ENCODE data around the gene SHANK3.

SHANK3 gene

GRCh38 chr22:50701076-50701419 lies 28.4 kb downstream of the SHANK3 start:
- no peak for TF ChIP-seq CTCF (IDR thresholded peaks at IDR 0.05; ENCODE audit: control insufficient read depth, extremely low read depth, insufficient read depth)
- DNase-seq (ENCODE audit: low read depth), result no peak
- H3K4me3 ChIP-seq (ENCODE audit: low read depth, low read length), result no peak overlapping the region

DNA sequence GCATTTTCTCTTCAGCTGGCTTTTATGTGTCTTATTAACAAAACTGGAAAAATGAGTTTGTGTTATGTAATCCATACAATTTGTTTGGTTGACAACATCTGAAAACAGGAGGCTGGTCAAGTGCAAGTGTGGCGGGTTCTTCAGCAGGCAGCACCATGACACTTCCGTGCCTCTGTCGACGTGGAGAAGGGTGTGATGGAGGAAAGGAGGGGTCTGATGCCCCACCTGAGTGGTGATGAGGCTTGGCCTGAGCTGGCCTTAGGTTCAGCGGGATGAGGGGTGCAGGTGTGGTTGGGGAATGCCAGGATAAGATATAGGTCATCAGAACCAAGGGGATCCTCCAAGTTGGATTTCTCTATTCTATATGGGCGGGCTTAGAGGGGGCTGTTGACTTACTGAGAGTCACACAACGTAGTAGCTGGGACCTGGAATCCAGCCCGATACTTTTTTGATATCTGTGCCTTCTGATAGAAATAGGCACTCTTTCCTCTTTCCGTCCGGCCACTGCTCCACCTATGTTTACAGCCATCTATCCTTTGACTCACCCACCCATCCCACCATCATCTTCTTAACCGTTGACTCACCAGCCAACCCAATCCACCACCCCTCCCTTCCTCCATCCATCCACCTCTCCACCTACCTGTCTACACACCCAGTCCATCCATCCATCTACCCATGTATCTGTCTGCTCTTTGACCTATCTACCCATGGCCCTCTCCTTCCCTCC lies 29.0 kb downstream of the SHANK3 start:
- no peak overlapping the region for H3K4me3 ChIP-seq (ENCODE audit: low read depth, low read length)
- no peak for TF ChIP-seq CTCF (IDR thresholded peaks at IDR 0.05; ENCODE audit: control insufficient read depth, extremely low read depth, insufficient read depth)
- DNase-seq (ENCODE audit: low read depth), result no peak

GRCh38 chr22:50702261-50702671 lies 29.6 kb downstream of the SHANK3 start:
- H3K4me3 ChIP-seq (ENCODE audit: low read depth, low read length), result no peak overlapping the region
- no peak for DNase-seq (ENCODE audit: low read depth)
- TF ChIP-seq CTCF (IDR thresholded peaks at IDR 0.05; ENCODE audit: control insufficient read depth, extremely low read depth, insufficient read depth), result no peak

GRCh38 chr22:50702821-50703725 lies 30.4 kb downstream of the SHANK3 start:
- H3K4me3 ChIP-seq (ENCODE audit: low read depth, low read length), result no peak overlapping the region
- TF ChIP-seq CTCF (IDR thresholded peaks at IDR 0.05; ENCODE audit: control insufficient read depth, extremely low read depth, insufficient read depth), result no peak
- DNase-seq (ENCODE audit: low read depth), result no peak

GRCh38 chr22:50703726-50704509 lies 31.3 kb downstream of the SHANK3 start:
- no peak for TF ChIP-seq CTCF (IDR thresholded peaks at IDR 0.05; ENCODE audit: control insufficient read depth, extremely low read depth, insufficient read depth)
- DNase-seq (ENCODE audit: low read depth), result no peak
- no peak overlapping the region for H3K4me3 ChIP-seq (ENCODE audit: low read depth, low read length)

DNA sequence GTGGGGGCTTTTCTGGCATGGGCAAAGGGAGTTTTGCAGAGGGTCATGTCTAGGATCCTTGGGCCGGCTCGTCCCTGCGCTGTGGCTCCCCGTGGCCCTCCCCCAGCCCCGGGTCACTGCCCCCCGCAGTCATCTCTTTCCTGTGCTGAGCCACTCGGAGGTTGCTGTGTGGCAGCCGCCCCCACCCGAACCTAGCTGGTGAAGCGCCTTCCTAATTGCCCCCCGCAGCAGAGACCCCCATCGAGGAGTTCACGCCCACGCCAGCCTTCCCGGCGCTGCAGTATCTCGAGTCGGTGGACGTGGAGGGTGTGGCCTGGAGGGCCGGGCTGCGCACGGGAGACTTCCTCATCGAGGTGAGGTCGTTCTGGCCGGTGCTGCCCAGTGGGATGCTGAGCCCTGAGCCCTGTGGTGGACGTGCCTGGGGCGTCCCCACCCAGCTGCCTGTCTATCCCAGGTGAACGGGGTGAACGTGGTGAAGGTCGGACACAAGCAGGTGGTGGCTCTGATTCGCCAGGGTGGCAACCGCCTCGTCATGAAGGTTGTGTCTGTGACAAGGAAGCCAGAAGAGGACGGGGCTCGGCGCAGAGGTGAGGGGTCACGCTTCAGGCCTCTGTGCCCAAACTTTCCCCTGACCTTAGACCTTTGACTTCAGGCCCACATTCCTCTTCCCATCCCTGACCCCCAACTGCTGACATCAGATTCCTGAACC lies 32.0 kb downstream of the SHANK3 start:
- H3K4me3 ChIP-seq (ENCODE audit: low read depth, low read length), result no peak overlapping the region
- DNase-seq (ENCODE audit: low read depth), result no peak
- TF ChIP-seq CTCF (IDR thresholded peaks at IDR 0.05; ENCODE audit: control insufficient read depth, extremely low read depth, insufficient read depth), result no peak

Data from LNCaP clone FGC (cell line).